ENCODE results near the gene SH2B3.
A peak's percentile ranks its signal among the peaks of the same experiment; 100 is the strongest.

- peak; percentile 21; the same call in 1 of the 2 replicates for TF ChIP-seq CTCF (IDR thresholded peaks at IDR 0.05; ENCODE audit: low read length)
- TF ChIP-seq EZH2phosphoT487 (IDR thresholded peaks at IDR 0.05; ENCODE audit: low read length): no peak
Measured at GRCh38 chr12:111405149-111405858, 419 bp upstream of the SH2B3 start.
